Measurements from ENCODE around the gene TUBGCP6.
"Not testable (repeated sequence)": the region's sequence is repeated elsewhere in the genome, so short reads cannot be mapped to it uniquely, and the experiment has no call there.

TUBGCP6 gene

DNA sequence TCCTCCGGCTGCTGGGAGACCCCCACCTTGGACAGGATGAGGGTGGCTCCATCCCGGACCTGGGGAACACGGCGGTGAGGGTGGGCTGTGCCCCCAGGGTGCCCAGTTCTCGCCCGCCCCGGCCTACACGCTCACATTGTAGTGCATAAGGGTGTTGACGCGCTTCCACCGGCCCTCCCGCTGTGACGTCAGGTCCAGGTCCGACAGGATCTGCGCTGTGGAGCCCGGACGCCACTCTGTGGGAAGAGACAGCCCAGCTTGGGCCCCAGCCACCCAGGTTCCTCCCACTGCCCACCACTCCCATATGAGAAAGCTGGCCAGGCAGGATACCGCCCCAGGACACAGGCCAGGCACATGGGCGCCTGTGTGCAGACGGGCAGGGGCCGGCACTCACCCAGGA is 33.6 kb upstream of the TUBGCP6 start:
- DNase-seq, result no peak

DNA sequence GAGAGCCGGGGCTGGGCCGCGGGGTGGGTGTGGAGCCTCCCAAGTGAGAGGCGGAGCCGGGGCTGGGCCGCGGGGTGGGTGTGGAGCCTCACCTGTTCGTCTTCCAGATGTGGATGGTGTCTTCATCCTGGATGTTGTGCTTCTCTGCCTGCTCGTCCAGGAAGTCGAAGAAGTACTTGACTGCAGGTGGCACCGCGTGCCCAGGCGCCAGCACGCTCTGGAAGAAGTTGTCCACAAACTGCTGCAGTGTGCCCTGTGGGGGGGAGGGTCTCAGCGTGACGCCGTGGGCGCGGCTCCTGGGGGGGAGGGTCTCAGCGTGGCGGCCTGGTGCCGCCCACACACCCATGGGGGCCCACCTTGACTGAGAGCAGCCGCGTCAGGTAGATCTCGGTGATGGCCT is 32.9 kb upstream of the TUBGCP6 start:
- no peak for DNase-seq

DNA sequence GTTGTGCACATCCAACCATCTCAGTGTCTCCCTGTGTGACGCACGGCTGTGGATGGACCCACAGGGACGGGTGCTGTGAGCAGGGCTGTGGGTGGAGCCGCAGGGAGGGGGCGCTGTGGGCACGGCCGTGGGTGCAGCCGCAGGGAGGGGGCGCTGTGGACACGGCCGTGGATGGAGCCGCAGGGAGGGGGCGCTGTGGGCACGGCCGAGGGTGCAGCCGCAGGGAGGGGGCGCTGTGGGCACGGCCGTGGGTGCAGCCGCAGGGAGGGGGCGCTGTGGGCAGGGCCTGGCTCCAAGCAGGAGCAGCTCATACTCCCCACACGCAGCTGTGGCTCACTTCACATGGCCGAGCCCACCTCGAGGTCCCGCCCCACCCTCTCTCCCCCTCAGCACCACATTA is 31.3 kb upstream of the TUBGCP6 start:
- DNase-seq, result no peak

DNA sequence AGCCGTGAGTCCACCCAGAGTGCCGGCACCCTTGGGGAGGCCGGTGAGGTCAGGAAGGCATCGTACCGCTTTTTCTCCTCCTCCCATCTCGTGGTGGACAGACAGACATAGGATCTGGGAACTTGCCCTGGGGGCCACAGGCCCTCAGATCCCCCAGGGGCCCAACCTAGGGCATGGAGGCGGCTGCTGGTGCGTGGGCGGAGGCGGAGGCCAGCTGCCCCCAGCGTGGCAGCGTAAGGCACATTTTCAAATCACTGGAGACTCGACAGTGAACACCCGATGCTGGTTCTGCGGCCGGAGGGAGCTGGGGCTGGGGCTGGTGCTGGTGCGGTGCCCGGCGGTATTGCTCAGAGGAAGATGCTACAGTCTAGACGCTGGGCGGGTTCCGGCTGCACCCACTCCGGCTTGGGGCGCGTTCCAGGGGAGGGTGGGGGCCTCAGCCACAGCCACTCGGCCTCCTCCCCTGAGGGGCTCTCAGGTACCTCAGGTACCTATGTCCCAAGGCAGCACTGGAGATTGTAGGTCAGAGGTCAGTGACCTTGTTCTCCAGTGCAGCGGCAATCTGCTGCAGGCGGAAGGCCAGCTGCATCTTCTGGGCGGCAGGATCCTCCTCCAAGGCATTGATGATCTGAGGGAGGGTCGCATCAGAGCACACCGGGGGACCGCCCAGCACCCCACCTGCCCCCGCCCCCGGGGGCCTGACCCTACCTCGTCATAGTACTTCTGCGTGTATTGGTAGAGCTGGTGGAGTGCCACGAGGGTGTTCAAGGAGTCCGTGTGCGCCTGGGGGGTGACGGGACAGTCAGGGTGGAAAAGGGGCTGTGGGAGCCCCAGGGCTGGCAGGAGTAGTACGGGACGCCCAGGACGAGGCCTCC is 30.6 kb upstream of the TUBGCP6 start:
- DNase-seq, result no peak

DNA sequence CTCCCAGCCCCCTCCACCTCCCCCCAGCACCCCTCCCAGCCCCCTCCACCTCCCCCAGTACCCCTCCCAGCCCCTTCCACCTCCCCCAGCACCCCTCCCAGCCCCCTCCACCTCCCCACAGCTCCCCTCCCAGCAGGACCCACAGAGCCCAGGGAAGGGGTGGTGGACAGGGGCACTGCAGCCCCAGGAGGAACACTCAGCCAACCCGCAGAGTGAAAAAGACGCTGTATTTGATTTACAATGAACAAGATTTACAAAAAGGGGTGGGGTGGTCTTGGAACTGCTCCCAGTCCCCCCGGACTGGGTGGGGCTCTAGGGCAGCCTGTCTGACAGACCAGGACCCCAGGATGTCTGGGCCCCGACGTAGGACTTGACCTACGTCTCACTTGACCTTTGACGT is 29.9 kb upstream of the TUBGCP6 start:
- no peak for DNase-seq

DNA sequence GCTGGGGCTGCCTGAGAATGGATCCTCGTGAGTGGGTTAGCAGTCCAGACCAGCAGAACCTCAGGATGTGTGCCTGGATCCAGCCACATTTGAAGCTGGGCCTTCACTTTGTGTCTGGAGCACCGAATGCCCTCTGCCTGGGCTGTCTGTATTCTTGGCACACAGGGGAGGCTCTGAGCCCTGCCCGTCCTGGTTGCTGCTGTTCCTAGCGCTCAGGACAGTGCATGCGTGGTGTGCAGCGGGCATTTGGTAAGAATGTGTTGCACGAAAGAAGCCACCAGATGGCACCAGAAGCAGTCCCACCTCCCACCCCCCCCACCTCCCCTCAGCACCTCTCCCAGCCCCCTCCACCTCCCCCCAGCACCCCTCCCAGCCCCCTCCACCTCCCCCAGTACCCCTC is 29.5 kb upstream of the TUBGCP6 start:
- no peak for DNase-seq

DNA sequence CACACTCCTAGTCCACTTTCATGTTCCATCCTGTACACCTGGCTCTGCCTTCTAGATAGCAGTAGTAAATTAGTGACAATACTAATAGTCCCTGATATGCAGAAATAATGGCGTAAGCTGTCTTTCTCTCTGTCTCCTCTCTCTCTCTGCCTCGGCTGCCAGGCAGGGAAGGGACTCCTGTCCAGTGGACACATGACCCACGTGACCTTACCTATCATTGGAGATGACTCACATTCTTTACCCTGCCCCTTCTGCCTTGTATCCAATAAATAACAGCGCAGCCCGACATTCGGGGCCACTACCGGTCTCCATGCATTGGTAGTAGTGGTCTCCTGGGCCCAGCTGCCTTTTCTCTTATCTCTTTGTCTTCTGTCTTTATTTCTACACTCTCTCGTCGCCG is 29.0 kb upstream of the TUBGCP6 start:
- DNase-seq, result not testable (repeated sequence)

DNA sequence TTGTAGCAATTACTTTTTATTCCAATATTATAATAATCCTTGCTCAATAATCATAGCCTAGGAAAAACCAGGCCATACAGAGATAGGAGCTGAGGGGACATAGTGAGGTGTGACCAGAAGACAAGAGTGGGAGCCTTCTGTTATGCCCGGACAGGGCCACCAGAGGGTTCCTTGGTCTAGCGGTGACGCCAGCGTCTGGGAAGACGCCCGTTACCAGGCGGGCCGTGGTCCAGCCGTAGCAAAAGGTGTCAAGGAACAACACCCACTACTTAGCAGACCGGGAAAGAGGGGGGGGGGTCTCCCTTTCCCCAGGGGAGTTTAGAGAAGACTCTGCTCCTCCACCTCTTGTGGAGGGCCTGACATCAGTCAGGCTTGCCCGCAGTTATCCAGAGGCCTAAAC is 28.5 kb upstream of the TUBGCP6 start:
- DNase-seq, result not testable (repeated sequence)

DNA sequence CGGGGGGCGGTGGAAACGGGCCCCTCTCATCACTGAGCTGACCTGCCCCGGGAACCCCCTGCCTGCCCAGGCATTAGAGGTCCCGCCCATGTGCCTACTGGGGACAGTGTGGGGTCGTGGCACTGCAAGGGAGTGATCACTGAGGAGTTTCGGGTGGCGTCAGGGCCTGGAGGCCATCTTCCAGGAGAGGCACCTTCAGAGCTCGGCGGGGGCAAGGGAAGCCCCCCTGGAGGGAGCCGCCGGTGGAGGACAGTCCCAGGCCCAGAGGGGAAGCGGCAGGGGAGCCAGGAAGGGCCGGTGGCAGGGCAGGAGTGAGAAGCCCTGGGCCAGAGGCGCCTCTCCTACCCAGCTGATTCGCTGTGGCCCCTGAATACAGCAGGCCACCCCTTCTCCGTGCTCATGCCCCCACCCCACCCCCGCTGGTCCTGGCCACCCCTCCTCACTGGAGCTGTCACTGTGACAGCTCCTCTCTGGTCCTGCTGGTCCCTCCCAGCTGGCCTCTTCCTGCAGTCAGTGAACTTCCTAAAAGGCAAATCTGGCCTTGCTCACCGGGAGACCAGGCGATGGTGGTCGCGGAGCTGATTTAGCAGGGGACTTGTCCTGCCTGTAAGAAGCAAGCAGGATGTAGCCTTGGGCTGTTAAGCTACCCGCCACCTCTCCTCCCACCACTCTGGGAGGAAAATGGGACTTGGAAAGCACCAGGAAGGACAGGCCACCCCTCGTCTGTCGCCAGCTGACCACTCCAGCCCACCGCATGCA is 27.4 kb upstream of the TUBGCP6 start:
- DNase-seq, result no peak

DNA sequence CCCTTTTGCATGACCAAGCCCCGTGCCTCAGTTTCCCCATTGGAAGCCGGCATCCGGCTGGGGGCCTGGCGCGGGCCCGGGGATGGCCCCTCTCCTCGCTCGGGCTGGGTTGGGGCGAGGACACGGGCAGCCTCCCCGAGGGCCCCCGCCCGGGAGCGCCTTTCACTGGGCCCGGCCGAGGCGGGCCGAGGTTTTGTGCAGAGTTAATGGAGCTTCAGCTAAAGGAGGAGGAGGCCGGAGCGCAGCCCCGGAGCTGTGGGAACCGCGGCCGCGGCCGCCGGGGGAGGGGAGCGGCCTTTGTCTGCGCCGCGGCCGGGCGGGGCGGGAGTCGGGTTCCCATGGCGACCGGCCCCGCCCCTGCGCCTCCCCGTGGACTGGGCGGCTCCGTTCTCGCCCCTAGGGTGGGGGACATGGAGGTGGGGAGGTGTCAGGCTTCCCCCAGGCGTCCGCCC is 26.7 kb upstream of the TUBGCP6 start:
- DNase-seq, result peak; percentile 32

DNA sequence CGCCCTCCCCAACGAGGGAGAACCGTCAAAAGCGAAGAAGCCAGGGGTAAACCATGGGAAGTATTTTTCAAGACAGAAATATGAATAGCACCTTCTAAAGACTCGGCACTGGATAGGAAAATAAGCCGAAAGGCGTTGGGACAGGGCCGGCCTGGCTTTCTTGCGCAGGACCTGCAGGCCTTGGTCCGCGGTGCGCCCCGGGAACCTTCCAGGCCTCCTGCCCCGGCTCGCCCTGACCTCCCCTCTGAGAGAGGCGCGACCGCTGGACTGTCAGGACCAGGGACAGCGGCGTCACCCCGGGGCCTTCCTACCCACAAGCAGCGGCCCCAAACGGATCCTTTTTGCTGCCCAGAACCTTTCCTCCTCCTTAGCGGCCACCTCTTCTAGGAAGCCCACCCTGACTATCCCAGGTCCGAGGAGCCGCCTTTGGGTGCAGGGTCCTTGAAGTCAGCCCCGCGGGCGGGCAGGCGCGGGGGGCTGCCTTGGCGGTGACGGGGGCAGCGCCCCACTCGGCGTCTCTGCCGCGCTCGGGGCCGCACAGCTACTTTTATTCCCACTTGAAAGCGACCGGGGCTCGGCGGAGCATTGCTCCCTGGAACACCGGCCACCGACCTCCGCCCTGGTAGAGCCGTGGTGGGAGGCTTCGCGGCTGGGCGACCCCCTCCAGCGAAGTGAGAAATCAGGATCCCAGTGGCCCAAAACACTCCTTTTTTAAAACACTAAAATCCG is 26.0 kb upstream of the TUBGCP6 start:
- DNase-seq, result no peak

DNA sequence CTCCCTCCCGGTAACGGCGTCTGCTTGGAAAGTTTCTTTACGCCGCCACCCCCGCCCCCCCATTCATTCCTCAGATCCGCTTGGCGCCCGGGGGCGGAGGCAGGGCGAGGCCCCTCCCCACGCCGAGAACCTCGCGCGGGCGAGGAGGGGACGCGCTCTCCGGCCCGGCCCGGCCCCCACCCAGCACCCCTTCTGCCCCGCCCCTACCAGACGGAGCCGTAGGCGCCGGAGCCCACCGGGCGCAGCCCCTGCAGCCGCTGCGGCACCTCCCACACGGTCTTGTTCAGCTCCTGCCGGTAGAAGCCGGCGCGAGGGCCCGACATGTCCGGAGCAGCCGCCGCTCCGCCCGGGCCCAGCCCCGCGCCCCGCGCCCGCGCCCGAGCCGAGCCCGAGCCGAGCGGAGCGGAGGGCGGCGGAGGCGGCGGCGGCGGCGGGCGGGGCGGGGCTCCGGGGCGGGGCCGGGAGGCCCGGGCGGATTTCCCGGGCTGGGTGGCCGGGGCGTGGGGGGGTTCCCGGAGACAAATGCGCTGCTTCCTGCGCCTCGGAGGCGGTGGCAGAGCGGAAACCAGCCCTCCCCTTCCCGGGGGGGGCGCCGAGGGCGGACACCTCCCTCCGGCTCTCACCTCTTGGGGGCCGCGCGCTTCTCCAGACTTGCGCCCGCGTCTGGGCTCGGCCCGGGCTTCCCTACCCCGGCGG is 25.3 kb upstream of the TUBGCP6 start, which contains the start of gene MAPK11:
MAPK11 (minus strand) TSS at position 411 of the 696 bp plus-strand sequence; CDS start at position 323, 88 bp downstream.
- DNase-seq, result no peak

DNA sequence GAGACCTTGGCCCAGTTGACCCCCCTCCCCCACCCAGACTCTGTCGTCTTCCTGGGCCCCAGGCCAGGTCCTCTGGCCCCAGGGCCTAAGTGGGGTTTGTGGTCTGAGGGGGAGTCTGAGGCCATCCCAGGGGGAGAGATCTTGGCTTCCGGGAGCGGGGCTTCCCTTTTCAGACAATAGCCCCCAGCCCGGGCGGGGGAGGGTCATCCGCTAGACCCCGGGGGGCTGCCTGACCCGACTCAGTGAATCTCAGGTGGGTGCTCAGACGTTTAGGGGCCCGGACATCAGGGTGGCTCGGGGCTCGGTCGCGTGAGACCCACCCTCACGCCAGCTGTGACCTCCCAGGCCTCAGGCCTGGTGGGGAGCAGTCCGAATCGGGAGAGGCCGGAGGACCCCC is 24.7 kb upstream of the TUBGCP6 start:
- no peak for DNase-seq

DNA sequence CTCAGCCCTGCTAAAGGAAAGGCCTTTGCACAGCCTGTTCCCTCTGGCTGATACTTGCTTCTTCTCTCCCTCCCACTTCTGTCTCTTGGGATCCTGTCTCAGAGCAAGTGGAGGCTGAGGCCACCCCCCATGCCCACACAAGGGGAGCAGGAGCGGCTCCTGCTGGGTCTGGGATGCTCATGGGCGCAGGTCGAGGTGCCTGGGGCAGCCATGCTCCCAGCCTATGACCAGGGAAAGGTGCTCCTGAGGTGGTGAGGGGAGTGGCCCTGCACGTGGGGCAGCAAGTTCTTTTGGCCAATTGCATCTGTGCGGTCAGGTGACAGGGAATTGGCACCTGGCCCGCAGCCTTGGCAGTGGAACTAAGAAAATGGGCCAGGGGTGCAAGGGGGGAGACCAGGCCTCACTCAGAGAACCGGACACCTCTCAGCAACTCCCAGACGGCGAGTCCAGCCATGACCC is 23.9 kb upstream of the TUBGCP6 start:
- no peak for DNase-seq

DNA sequence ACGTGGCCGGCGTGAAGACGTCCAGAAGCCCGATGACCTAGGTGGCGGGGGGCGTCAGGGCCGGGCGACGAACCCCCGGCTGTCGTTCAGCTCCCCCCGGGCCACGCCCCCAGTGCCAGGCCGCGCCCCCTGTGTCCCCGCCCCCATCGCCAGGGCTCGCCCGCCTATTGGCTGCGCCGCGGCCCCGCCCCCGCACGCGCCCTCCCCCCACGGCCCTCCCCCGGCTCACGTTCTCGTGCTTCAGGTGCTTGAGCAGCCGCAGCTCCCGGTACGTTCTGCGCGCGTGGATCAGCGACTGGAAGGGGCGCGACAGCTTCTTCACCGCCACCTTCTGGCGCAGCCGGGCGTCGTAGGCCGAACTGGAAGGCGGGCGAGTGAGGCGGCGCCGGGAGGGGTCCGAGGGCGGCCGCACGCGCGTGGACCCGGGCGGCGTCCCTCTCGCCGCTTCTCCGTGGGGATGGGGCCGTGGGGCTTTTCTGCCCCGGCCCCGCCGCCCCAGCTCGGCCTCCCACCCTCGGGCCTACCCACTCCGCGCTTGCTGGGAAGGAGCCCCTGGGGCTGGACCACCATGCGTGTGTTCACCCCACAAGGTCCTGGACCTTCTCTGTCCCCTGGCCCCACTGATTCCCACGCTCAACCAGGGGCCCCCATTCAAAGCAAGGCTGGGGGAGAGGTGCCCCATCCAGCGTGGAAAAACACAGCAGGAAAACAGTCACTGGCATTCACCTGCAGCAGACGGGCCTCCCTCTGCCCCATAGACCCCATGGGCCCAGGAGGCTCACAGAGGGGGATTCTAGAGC is 23.0 kb upstream of the TUBGCP6 start:
- no peak for DNase-seq

DNA sequence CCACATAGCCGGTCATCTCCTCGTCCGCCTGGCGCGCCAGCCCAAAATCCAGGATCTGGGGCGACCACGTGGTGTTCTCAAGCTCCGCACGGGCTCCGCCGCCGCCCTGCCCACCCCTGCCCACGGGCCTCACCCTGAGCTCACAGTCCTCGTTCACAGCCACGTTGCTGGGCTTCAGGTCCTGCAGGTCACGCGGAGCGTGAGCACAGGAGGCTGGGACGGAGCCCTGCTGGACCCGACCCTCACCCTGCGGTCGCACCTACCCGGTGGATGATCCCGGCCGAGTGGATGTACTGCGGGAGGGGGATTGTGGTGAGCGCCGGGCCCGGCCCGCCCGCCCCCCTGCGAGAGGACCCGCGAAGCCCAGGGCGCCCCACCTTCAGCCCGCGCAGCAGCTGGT is 22.2 kb upstream of the TUBGCP6 start:
- no peak for DNase-seq

DNA sequence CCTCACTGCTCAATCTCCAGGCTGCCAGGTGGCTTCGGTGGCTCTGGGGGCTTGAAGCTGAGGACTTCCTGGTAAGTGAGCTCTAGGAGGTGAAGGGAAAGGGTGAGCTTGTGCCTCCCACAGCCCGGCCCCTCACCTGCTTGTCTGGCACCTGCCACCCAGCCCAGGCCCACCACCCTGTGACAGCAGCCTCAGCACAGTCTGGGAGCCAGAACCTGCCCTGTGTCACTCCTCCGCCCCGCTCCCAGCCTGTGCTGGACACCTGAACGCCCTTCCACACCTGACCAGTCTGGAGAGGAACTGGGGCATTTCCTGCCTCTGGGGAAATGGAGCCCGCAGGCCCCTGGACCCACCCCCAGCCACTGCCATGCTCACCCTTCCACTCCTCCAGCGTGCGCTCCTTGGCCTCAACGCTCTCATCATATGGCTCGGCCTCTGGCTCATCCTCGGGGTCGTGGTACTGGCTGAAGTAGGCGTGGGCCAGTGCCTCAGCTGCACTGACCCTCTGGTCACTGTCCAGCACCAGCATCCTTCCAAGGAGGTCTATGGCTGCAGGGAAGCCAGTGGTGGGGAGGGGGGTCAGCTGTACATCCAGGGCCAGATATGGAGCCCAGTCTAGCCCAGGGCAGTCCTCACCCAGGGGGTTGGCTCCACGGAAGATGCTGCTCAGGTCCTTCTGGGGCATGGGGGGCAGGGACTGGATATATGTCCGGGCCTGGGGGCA is 20.3 kb upstream of the TUBGCP6 start:
- DNase-seq, result no peak

DNA sequence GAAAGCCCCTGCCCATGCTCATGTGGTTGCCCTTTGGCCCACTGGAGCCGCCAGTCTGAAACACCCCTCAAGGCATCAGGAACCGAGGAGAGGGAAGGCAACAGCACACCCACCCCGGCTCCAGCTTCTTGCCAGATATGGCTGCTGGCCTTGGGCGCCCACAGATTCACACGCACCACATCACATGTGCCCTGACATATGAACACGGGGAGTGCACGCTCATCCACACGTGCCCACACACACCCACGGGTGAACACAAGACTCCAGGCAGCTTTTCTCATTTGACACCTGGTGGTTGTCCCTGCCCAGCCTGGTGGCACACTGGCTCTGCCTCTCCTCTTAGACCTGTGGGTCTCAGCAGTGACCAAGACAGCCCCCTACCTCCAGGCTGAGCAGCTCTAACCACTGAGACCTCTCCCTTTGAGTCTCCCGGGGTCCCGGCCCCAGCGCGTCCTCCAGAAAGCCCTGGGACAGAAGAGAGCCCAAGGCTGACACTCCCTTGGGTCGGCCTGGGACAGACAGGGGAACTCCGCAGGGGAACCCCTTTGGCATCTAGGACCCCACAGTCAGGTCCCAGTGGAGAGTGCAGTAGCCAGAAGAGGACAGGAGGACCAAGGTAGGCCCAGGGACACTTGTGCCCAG is 19.4 kb upstream of the TUBGCP6 start:
- no peak for DNase-seq

DNA sequence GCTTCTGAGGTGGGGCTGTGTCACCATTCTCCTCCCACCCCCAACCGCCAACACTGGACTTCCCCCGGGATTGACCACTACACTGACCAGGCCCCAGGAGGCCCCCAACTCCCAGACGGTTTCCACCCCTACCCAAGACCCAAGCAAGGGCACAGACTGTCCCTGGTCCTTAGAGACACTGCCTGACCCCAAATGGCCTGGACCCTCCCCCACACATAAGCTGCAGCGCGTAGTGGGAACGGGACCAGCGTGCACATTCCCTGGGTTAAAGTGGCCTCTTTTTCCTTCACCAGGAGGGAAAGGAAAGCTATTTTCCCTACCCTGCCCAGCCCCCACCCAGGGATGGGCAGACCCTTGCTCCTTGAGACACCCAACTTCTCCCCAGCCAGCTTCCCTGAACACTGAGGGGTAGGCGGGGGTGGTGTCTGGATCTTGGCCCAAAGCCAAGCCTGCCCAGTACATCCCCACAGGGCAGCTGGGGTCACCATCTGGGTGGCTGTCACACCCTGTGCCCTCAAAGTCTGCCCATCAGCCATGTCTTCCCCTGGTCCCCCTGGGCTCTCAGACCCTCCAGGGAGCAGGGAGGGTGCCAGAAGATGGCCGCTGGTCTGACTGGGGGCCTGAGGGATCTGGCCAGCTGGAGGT is 18.3 kb upstream of the TUBGCP6 start:
- no peak for DNase-seq

DNA sequence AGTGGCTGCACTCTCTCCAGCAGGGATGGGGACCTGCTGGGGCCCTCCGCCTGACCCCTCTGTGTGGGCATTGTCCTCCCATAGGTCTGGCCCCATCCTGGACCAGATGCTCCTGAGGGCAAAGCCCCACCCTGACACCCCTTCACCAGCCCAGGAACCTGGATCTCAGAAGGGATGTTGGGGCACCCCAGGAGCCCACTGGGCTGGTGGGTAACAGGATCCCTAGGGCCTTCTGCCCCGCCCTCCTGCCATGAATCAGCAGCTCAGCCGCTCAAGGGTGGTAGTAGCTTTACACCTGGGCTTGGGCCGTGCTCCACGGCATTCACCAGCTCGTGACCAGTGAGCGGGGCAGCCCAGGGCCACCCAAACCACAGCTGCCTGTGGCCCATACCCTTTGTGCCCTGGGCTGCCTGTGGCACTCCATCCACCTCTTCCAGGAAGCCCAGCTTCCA is 17.7 kb upstream of the TUBGCP6 start:
- no peak for DNase-seq
